WTC11 (cell line): ENCODE results near the gene ITGA5. TPM values are rescaled to one million over a fixed set of nuclear protein-coding genes. Genes with fewer than 3 reads are reported as not detected.

Experiments
- ATAC-seq: fragments of 200-7000 bp; cut with Tn5 transposase; 2 replicates; pipeline ENCODE4 v1.10.0; 2021; ENCODE audit warnings: mild to moderate bottlenecking, moderate library complexity
- CTCF ChIA-PET: fragments of 300-600 bp; sonication (Branson Sonifier 250); formaldehyde crosslinking; loops from one replicate; lab custom pipeline; 2021; ENCODE audit warnings: antibody characterized with exemption; lab: Charles Lee
- POLR2A ChIA-PET: fragments of 350-600 bp; sonication (Branson Sonifier 250); formaldehyde crosslinking; loops from one replicate; lab custom pipeline; 2021; ENCODE audit warnings: antibody characterized with exemption; lab: Charles Lee
- DNase-seq: peaks from one replicate; pipeline ENCODE4 v3.0.0; 2021; ENCODE audit warnings: low spot score
- H3K27ac Mint-ChIP-seq: 2 replicates; pipeline ENCODE4 v1.8.0; 2021; ENCODE audit warnings: mixed read lengths
- H3K27me3 Mint-ChIP-seq: 2 replicates; pipeline ENCODE4 v1.8.0; 2021; ENCODE audit warnings: low read depth, mild to moderate bottlenecking, moderate library complexity, mixed read lengths
- H3K36me3 Mint-ChIP-seq: 2 replicates; pipeline ENCODE4 v1.8.0; 2021; ENCODE audit warnings: mixed read lengths
- H3K4me1 Mint-ChIP-seq: 2 replicates; pipeline ENCODE4 v1.8.0; 2022; ENCODE audit warnings: mixed read lengths
- H3K4me3 Mint-ChIP-seq: 2 replicates; pipeline ENCODE4 v1.8.0; 2021; ENCODE audit warnings: mild to moderate bottlenecking, moderate library complexity, mixed read lengths
- H3K9me3 Mint-ChIP-seq: 2 replicates; pipeline ENCODE4 v1.8.0; 2021; ENCODE audit warnings: mixed read lengths
- CBFB ChIP-seq: sonication (generic); formaldehyde crosslinking; IDR thresholded peaks from 2 replicates; pipeline ENCODE4 v1.8.1; 2022; ENCODE audit warnings: mild to moderate bottlenecking, low read depth, missing genetic modification reagents
- GRHL2 ChIP-seq: fragments of 250-450 bp; sonication (Bioruptor Pico); IDR thresholded peaks from 2 replicates; pipeline ENCODE4 v1.8.0; 2022; ENCODE audit warnings: mild to moderate bottlenecking, moderate library complexity; ENCODE audit not compliant: insufficient replicate concordance, severe bottlenecking
- JUN ChIP-seq: sonication (generic); formaldehyde crosslinking; IDR thresholded peaks from 2 replicates; pipeline ENCODE4 v1.8.0; 2023; ENCODE audit warnings: mild to moderate bottlenecking, missing genetic modification reagents
- MYBL2 ChIP-seq: sonication (generic); formaldehyde crosslinking; IDR thresholded peaks from 2 replicates; pipeline ENCODE4 v1.8.1; 2023; ENCODE audit warnings: mild to moderate bottlenecking, moderate library complexity, missing genetic modification reagents
- NR2C2 ChIP-seq: sonication (generic); formaldehyde crosslinking; IDR thresholded peaks from 2 replicates; pipeline ENCODE4 v1.8.0; 2022; ENCODE audit warnings: mild to moderate bottlenecking, missing genetic modification reagents
- OVOL2 ChIP-seq: fragments of 250-450 bp; sonication (Bioruptor Pico); IDR thresholded peaks from 2 replicates; pipeline ENCODE4 v1.9.0; 2021; ENCODE audit warnings: mild to moderate bottlenecking, borderline replicate concordance
- TEAD1 ChIP-seq: sonication (generic); formaldehyde crosslinking; IDR thresholded peaks from 2 replicates; pipeline ENCODE4 v1.8.0; 2022; ENCODE audit warnings: mild to moderate bottlenecking, missing genetic modification reagents
- TP53 ChIP-seq: sonication (generic); formaldehyde crosslinking; IDR thresholded peaks from 2 replicates; pipeline ENCODE4 v1.8.1; 2023; ENCODE audit warnings: mild to moderate bottlenecking, missing genetic modification reagents
- ZBTB21 ChIP-seq: sonication (generic); formaldehyde crosslinking; IDR thresholded peaks from 2 replicates; pipeline ENCODE4 v1.8.1; 2023; ENCODE audit warnings: mild to moderate bottlenecking, missing genetic modification reagents, borderline replicate concordance
- ZNF423 ChIP-seq: fragments of 250-450 bp; sonication (Bioruptor Pico); IDR thresholded peaks from 2 replicates; pipeline ENCODE4 v2.1.2; 2022; ENCODE audit warnings: mild to moderate bottlenecking, moderate library complexity
- ZNF532 ChIP-seq: fragments of 250-450 bp; sonication (Bioruptor Pico); IDR thresholded peaks from 2 replicates; pipeline ENCODE4 v1.9.0; 2021; ENCODE audit warnings: mild to moderate bottlenecking, borderline replicate concordance
- total RNA-seq: library from RNA; stranded (reverse); gene quantifications from 3 replicates; pipeline ENCODE4 v1.2.3, GENCODE V29; 2021
- TF ChIP-seq, protein P1 (sequence below): sonication (generic); formaldehyde crosslinking; IDR thresholded peaks from 2 replicates; pipeline ENCODE4 v1.8.1; 2022; ENCODE audit warnings: missing genetic modification reagents, borderline replicate concordance
- TF ChIP-seq, protein P2 (sequence below): sonication (generic); formaldehyde crosslinking; IDR thresholded peaks from 2 replicates; pipeline ENCODE4 v1.8.1; 2023; ENCODE audit warnings: mild to moderate bottlenecking, missing genetic modification reagents
- TF ChIP-seq, protein P3 (sequence below): fragments of 250-450 bp; sonication (Bioruptor Pico); IDR thresholded peaks from 2 replicates; pipeline ENCODE4 v2.1.2; 2022; ENCODE audit warnings: mild to moderate bottlenecking, moderate library complexity
- TF ChIP-seq, protein P4 (sequence below): sonication (generic); formaldehyde crosslinking; IDR thresholded peaks from 2 replicates; pipeline ENCODE4 v1.8.0; 2022; ENCODE audit warnings: mild to moderate bottlenecking, missing genetic modification reagents
- TF ChIP-seq, protein P5 (sequence below): sonication (generic); formaldehyde crosslinking; IDR thresholded peaks from 2 replicates; pipeline ENCODE4 v1.8.0; 2023; ENCODE audit warnings: mild to moderate bottlenecking, missing genetic modification reagents

ITGA5 gene
- total RNA-seq, 1 experiment from 2014 or later: 21.9 TPM

DNA sequence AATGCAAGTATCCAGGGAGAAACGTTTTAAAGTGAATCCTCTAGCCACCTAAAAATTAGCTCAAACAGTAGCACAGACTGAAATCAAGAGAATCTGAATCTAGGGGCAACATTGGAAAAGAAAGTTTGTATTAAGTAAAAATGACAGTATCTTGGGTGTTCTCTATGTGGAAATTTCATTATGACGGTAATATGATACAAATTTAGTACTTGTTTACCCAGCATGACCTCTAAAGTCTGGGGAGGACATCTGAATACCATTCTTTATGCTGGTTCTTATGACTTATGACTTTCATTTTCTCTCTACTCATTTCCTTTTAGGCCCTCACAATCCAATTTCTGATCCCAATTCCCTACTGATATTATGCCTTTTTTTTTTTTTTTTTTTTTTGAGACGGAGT is 40.3 kb upstream of the ITGA5 start (continued):
- TF ChIP-seq ZNF532 (CRISPR knock-in tag) (no peak), NR2C2 (CRISPR knock-in tag) (no peak)
- TF ChIP-seq, all 79 proteins: peak for 0

- no peak overlapping the region for H3K4me3 Mint-ChIP-seq
These were observed 36.8 kb upstream of the ITGA5 start for GRCh38 chr12:54455760-54456469.

DNA sequence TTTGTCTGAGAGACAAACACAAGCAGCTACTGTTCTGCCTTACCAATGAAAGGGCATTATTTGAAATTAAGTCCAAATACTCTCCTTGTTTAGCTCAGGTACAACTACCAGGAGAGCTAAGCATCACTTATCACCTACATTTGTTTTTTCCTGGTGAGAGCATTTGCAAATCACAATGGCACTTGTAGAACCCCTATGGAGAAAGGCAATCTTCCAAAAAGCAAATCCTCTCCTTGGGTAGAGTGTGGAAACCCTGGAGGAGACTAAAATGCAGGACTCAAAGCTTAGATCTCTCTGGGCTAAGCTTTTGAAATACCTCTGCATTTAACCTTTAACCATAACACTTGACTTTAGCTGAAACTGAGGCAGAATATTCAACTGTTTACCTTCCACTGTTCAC is 33.6 kb upstream of the ITGA5 start:
- no peak for DNase-seq
- Mint-ChIP-seq H3K27me3 (peaks cover 100% of the 10 kb centered on the region), H3K27ac (no peak overlapping the region), H3K36me3 (no peaks in the 10 kb centered on the region), H3K9me3 (no peaks in the 10 kb centered on the region), H3K4me1 (peaks cover 18% of the 10 kb centered on the region), H3K4me3 (no peak overlapping the region)
- CTCF ChIA-PET: interaction anchor here (0.6 to 6.3 kb wide), 14 partner anchors 8 to 249 kb away, joined by 3 to 56 read pairs (median 3); partner anchors contain the start of gene ZNF385A
- POLR2A ChIA-PET: interaction anchor here (0.6 kb wide), 1 partner anchor 845 kb away, joined by 4 read pairs; no protein-coding TSS in a partner anchor
- ATAC-seq: peak; percentile 87
- TF ChIP-seq TP53 (no peak), GRHL2 (no peak), CBFB (CRISPR knock-in tag) (no peak), MYBL2 (no peak), OVOL2 (CRISPR knock-in tag) (no peak), TEAD1 (CRISPR knock-in tag) (0 out of 2 replicates have a peak, but pooled peaks have one; percentile 44), ZNF423 (CRISPR knock-in tag) (peak; percentile 58)
- TF ChIP-seq, protein P1, sequence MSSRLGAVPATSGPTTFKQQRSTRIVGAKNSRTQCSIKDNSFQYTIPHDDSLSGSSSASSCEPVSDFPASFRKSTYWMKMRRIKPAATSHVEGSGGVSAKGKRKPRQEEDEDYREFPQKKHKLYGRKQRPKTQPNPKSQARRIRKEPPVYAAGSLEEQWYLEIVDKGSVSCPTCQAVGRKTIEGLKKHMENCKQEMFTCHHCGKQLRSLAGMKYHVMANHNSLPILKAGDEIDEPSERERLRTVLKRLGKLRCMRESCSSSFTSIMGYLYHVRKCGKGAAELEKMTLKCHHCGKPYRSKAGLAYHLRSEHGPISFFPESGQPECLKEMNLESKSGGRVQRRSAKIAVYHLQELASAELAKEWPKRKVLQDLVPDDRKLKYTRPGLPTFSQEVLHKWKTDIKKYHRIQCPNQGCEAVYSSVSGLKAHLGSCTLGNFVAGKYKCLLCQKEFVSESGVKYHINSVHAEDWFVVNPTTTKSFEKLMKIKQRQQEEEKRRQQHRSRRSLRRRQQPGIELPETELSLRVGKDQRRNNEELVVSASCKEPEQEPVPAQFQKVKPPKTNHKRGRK: no peak
- TF ChIP-seq, protein P2, sequence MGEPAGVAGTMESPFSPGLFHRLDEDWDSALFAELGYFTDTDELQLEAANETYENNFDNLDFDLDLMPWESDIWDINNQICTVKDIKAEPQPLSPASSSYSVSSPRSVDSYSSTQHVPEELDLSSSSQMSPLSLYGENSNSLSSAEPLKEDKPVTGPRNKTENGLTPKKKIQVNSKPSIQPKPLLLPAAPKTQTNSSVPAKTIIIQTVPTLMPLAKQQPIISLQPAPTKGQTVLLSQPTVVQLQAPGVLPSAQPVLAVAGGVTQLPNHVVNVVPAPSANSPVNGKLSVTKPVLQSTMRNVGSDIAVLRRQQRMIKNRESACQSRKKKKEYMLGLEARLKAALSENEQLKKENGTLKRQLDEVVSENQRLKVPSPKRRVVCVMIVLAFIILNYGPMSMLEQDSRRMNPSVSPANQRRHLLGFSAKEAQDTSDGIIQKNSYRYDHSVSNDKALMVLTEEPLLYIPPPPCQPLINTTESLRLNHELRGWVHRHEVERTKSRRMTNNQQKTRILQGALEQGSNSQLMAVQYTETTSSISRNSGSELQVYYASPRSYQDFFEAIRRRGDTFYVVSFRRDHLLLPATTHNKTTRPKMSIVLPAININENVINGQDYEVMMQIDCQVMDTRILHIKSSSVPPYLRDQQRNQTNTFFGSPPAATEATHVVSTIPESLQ (CRISPR knock-in tag): no peak
- TF ChIP-seq, protein P3, sequence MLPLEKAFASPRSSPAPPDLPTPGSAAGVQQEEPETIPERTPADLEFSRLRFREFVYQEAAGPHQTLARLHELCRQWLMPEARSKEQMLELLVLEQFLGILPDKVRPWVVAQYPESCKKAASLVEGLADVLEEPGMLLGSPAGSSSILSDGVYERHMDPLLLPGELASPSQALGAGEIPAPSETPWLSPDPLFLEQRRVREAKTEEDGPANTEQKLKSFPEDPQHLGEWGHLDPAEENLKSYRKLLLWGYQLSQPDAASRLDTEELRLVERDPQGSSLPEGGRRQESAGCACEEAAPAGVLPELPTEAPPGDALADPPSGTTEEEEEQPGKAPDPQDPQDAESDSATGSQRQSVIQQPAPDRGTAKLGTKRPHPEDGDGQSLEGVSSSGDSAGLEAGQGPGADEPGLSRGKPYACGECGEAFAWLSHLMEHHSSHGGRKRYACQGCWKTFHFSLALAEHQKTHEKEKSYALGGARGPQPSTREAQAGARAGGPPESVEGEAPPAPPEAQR (CRISPR knock-in tag): no peak

More at GRCh38 chr12:54455760-54456469, 36.8 kb upstream of the ITGA5 start:
- no peaks in the 10 kb centered on the region for H3K36me3 Mint-ChIP-seq
- peaks cover 100% of the 10 kb centered on the region for H3K27me3 Mint-ChIP-seq
- no peak for DNase-seq
- no peak for ATAC-seq
- no peak overlapping the region for H3K27ac Mint-ChIP-seq
- no peak for TF ChIP-seq ZNF423 (CRISPR knock-in tag)
- TF ChIP-seq, protein P4, sequence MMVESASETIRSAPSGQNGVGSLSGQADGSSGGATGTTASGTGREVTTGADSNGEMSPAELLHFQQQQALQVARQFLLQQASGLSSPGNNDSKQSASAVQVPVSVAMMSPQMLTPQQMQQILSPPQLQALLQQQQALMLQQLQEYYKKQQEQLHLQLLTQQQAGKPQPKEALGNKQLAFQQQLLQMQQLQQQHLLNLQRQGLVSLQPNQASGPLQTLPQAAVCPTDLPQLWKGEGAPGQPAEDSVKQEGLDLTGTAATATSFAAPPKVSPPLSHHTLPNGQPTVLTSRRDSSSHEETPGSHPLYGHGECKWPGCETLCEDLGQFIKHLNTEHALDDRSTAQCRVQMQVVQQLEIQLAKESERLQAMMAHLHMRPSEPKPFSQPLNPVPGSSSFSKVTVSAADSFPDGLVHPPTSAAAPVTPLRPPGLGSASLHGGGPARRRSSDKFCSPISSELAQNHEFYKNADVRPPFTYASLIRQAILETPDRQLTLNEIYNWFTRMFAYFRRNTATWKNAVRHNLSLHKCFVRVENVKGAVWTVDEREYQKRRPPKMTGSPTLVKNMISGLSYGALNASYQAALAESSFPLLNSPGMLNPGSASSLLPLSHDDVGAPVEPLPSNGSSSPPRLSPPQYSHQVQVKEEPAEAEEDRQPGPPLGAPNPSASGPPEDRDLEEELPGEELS (CRISPR knock-in tag): no peak
- TF ChIP-seq CBFB (CRISPR knock-in tag): no peak
- no peak for TF ChIP-seq JUN
- TF ChIP-seq, protein P5, sequence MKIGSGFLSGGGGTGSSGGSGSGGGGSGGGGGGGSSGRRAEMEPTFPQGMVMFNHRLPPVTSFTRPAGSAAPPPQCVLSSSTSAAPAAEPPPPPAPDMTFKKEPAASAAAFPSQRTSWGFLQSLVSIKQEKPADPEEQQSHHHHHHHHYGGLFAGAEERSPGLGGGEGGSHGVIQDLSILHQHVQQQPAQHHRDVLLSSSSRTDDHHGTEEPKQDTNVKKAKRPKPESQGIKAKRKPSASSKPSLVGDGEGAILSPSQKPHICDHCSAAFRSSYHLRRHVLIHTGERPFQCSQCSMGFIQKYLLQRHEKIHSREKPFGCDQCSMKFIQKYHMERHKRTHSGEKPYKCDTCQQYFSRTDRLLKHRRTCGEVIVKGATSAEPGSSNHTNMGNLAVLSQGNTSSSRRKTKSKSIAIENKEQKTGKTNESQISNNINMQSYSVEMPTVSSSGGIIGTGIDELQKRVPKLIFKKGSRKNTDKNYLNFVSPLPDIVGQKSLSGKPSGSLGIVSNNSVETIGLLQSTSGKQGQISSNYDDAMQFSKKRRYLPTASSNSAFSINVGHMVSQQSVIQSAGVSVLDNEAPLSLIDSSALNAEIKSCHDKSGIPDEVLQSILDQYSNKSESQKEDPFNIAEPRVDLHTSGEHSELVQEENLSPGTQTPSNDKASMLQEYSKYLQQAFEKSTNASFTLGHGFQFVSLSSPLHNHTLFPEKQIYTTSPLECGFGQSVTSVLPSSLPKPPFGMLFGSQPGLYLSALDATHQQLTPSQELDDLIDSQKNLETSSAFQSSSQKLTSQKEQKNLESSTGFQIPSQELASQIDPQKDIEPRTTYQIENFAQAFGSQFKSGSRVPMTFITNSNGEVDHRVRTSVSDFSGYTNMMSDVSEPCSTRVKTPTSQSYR (CRISPR knock-in tag): no peak
- no peak for TF ChIP-seq ZBTB21 (CRISPR knock-in tag)
- no peaks in the 10 kb centered on the region for H3K9me3 Mint-ChIP-seq
- H3K4me1 Mint-ChIP-seq: peaks cover 18% of the 10 kb centered on the region
- CTCF ChIA-PET: interaction anchor here (1.1 to 6.3 kb wide), 2 partner anchors 56 to 57 kb away, joined by 3 to 56 read pairs; no protein-coding TSS in a partner anchor
- POLR2A ChIA-PET: no interaction called here
